ELR (cell line): ENCODE data around the gene NPRL2.
"Not testable (repeated sequence)": the region's sequence is repeated elsewhere in the genome, so short reads cannot be mapped to it uniquely, and the experiment has no call there.

ENCODE experiments used
- DNase-seq: peaks from one replicate; pipeline ENCODE4 v3.0.0-alpha.2; 2015; ENCODE audit warnings: low read depth

NPRL2 gene

DNA sequence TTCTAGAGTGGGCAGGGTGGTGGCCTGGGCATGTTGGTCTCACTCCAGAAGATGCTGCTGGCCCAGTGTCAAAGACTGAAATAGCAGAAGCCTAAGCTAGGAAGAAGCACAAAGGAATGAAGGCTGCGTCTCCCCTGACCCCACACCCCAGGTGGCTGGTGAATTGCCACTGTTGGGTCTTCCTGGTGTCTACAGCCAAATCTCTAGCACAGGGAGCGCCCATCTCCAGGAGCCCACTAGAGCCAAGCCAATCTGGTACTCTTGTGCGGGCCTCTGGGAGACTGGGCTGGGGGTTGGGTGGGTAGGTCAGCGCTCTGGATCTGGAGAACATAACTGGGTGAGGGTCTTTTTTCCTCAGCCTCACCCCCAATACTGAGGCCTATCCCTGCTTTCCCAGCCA, 23.4 kb downstream of the NPRL2 start:
- no peak for DNase-seq

DNA sequence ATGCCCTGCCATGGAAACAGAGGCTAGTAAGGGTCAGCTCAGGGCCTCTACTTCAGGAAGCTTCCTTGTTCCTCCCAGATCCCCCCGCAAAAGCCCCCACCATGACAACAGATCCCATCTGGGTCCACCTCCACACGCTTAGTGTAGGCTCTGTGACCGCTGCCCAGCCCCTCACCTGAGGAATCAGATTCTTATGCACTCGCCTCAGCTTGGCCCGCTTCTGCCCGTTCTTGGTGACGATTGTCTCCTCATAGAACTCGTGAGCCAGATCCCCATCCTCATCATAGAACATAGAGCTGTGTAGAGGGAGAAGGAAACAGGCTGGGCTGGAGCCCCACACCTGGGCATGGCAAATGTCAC, 24.4 kb downstream of the NPRL2 start:
- no peak for DNase-seq

DNA sequence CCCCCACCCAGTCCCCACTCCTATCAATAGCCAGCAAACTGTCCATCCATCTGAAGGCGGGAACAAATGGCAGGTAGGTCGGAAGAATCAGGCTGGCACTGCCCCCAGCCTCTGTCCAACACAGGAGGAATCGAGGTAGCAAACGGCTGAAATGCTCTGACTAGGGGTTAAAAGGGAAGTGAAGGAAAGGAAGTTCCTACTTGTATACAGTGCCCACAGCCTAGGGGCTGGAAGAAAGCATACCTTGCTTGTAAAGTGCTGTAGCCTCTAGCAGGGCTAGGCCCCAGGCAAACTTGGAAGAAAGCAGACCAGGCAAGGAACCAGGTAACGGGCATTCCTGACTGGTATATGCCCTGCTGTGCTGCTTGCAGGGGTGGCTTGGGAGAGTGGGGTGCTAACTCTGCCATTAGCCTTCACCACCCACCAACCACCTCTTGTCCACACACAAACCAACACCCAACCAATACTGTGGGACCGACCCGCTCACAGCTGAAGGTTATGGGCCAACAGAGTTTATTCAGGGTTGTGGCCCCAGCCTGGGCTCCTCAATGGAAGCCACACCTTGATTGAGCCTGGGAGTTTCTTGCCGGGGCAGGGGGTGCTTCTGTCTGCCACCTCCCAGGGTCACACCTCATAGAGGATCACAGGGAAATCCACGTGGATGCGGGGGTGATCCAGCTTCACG, 24.9 kb downstream of the NPRL2 start:
- no peak for DNase-seq

DNA sequence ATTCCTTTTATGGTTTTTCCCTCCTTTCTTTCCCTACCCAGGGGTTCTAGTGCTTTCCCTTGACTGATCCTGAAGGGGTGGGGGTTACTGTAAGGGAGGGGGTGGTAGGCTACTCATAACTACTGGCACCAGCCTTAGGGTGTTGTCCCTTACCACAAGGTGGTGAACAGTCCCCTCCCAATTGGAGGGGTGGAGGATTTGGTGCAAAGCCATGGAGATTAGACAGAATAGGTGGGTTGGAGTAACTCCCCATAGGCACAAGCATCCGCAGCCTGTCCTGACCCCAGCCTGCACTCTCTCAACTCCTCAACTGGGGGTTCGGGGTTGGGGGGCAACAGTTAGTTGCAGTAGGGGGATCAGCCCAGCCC, 25.5 kb downstream of the NPRL2 start:
- DNase-seq: no peak

DNA sequence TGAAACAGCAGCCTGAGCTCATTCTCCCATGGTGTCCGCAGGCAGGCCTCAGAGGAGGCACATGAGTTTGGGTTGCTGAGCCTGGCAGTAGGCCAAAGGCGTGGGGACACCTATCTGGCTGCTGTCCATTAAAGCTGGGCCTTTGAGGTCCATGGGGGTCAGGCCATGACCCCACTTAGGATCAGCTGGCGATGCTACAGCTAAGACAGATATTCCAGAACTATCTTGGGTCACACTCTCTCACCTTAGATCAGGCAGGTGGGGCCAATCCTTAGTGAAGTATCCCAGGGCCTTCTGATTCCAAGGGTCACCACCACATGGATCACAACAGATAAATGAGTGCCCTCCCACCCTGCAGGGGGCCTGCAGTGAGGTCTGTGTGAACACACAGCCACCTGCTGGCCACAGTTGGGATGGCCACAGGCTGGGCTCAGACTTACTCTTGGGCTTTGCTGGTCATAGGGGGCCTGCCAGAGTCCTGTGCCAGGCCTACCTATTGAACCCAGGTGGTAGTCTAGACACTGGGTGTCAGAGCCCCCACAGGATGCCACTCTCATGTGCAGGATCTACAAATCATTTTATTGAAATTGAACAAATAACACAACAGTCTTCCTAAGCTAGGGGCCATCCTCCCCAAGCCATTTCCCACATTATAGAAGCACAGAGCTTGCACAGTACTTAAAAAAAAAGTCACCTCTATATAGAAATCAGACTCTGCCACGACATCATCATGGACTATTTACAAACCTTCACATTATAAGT, 26.0 kb downstream of the NPRL2 start:
- peak; percentile 76 for DNase-seq

DNA sequence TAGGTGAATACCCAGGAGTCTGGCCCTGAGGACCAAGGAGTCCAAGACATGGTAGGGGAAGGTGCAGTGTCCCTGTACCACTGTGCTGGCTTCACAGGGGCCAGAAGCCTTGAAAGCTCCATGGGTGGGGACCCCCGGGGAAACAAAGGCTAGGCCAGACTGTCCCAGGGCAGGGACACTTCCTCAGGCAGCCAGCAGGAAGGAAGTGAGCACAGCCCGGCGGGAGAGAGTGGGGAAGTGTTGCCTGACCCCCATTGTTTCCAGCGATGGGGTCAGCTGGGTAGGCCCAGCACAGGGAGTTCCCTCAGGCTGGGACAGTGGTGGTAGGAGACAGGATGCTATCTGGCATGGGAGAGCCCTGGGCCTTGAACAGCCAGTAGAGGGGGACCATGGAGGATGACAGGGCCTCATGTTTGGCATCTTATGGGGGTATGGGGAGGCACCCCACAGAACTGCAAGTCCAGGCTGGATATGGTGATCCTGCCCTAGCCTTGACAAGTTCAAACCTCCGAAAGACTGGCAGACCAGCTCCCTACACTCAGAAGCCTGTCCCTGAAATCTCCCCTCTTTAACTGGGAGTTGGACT, 26.9 kb downstream of the NPRL2 start:
- no peak for DNase-seq

DNA sequence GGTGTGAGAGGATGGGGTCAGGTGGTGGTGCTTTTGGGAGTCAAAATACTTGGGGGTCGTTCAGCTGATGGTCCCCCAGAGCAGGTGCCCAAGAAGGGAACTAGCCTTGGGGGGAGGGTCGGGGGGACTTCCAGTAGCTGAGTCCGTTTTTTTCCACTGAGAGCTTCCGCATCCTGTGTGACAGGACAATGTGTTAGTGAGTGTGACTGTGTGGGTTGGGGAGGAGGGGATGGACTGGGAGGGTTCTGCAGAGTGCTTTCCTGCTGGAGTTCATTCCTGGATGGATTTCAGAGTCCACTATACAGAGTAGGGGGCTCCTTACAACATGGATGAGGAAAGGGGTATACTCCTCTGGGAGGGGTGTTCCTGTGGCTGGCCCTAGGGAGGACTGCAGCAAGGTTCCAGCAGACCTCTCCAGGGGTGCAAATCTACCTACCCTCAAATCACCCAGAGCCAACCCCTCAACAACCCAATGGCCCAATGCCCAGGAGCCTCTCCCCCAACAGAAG, 27.4 kb downstream of the NPRL2 start:
- DNase-seq: no peak

DNA sequence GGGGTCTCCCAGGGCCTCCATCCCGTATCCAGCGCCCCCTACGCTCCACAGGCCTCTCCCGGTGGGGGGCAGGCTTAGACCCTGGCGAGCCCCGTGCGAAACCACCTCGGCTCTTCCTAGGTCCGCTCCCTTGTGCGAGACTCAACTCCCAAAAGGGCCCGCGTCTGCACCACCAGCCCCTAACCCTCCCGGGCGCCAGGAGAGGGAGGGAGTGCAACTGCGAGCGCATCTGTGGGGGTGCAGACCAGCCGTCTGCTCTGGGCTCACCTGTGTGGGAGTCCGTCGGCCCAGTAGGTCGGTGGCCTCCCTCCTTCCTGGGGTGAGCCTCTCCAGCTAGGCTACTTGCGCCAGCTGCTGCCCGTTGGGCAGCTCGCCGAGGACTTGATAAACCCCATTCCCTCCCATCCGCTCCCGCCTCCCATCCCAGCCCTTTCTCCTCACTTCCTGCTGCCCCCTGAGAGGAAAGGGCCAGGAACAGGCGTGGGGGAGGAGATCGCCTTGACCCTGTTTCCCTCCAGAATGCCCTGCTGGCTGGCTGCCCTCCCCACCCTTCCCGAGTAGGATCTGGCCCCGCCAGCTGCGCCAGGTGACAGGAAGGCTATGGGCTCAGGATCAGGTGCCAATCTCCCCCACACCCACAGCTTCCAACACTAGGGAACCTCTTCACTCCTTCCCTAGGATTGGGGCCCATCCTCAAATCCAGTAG, 28.0 kb downstream of the NPRL2 start, which contains the start of gene HYAL2:
TSS of gene HYAL2 (minus strand) at position 360 of the 706 bp plus-strand sequence. CDS start 2,256 bp downstream, outside the sequence.
- no peak for DNase-seq

DNA sequence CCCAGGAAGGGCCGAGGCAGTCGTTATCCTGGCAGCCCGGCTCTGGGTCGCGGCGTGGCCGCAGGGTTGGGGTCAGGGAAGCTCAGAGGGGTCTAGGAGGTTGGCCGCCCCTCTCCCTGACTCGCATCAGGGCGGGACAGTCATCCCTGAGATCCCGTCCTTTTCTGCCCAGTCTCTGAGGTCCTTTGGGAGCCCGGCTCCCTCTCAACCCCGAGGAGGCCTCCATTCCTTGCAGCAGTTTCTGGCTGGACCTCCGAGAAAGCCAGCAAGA, 28.5 kb downstream of the NPRL2 start:
- DNase-seq: no peak

DNA sequence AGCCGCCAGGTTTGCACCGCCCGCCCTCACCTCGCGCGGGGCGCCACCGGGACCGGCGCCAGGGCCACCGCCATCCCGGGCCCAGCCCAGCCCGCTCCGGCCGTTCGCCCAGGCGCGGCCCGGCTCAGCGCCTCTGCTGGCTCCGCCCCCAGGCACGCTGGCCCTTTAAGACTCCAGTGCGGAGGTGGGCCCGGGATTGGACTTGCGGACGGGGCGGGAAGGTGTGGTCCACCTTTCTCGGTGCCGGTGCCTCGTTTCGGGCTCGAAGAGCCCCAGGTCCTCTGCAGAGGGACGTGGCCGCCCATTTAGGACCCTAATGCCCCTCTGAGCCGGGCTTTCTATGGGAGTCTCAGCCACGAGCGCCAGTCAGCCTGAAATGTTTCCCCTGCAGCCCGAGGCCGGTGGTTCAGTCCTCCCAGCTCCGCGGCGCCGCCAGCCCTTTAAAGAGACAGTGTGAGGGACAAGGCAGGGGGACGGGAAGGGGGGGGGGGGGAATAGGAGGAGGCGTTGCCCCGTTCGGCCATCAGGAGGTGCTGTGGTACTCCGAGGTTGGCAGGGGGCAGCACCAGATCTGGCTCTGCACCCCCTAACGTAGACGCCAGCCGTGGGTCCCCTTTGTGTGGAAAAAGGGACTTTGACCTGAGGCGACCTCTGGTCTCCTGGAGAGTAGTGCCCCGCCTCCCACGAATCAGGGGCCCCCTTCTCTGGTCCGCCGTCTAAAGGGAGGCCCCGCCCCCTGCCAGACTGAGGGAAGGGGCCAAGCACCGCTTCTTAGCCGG, 29.1 kb downstream of the NPRL2 start:
- DNase-seq: peak; percentile 90

DNA sequence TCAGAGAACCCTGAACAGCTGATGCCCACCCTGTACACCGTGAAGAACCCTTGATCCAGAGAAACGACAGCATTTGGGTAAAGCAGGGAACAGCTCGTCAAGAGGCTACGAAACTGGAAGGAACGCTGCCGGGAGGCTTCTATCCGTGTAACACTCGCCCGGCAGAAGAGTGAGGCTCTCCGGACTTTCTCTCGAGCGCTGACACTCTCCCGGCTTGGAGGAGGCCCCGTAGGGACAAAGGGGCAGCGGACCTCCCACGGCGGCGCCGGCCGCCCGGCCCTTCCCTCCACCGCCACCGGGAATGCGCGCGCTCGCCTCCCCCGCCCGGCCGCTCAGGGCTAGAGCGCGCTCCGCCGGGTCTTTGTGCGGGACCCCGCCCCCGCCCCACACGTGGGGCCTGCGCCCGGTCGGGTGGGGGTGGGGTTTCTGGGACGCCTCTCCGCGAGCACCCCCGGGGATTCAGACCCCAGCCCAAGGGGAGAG, 29.7 kb downstream of the NPRL2 start:
- peak; percentile 70 for DNase-seq

DNA sequence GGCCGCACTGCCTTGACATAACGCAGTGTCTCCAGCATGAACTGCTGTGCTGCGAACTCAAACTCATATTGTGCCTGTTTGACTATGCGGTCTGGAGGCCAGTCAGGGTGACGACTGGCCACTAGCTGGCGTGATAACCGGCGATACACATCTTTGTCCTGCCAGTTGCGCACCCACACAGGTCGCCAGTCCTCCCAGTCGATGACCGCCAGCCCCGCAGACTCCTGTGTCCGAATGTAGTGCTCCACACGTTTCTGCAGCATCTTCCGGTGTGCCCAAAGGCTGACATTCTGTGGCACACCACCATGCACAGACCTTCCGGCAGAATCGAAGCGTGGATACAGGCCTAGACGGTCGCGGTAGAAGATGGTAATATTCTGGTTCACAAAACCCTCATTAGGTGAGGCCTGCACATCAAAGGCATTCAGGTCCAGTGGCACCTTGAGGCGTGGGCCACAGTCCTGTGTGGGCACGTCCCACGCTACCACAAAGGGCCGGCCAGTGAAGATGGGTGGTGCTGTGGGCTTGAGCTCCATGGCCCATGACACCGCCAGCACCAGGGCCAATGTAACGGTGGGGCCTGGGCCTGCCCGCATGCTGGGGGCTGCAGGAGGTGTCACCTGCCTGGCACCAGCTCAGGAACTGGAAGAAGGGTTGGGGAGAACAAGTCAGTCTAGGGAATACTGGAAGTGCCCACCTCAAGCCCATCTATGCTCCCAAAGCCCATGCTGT, 30.5 kb downstream of the NPRL2 start:
- no peak for DNase-seq

DNA sequence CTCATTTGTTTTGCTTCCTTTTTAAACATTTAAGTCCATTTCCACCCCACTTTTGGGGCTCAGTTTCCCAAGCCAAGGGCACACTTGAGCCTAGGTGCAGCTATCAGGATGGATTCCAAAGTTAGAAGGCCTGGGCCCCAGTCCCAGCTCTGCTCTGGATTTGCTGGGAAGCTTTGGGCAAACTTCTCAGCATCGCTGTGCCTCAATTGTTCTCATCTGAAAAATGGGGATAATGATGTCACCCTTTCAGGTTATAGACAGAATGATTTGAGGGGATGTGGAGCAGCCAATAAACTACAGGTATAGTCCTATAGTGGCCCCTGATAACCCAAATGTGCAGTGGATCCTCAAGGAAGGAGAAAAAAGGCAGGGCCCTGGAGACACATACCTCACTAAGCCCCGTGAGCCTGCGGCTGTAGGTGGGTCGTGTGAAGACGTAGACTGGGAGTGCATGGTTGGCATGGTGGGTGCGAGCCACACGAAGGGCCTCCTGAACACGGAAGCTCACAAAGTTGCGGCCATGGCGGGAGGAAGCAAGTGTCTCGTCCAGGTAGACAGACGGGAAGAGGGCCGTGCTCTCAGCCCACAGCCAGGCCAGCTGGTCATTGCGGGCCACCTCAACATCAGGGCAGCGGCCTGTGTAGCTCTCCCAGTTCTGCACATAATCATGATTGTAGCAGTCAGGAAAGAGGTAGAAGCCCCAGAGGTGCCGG, 31.2 kb downstream of the NPRL2 start:
- no peak for DNase-seq

DNA sequence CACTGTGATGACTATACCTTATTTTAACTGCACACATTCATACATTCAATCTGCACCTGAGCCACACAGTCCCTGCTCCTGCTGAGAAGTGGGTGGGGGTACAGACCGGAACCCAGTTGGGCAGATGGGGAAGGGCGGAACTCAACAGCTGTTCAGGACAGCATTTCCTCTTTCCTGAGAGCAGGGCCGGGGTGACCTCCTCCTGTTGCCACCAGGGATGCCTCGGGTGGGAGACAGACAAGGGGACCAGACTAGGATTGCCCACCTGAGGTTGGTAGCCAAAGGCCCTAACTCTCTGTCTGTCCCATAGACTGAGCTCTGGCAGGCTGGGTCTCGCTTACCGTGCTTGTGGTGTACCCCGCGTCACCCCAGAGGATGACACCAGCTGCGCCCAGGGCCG, 32.0 kb downstream of the NPRL2 start:
- no peak for DNase-seq

DNA sequence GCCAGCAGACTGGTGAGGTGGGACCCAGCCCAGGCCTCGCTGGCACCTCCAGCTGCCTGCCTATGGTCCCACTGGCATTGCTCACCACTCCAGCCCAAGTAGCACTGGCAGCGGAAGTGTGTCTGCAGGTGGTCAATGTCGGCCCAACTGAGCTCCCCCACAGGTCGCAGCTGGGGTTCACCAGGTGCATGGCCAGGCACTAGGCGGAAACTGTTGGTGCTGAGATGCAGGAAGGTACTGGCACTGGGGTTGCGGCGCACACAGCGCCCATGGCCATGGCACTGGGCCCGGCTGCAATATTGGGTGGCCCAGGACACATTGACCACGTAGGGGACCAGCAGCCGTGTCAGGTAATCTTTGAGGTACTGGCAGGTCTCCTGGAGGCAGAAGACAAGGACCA, 32.4 kb downstream of the NPRL2 start:
- no peak for DNase-seq

DNA sequence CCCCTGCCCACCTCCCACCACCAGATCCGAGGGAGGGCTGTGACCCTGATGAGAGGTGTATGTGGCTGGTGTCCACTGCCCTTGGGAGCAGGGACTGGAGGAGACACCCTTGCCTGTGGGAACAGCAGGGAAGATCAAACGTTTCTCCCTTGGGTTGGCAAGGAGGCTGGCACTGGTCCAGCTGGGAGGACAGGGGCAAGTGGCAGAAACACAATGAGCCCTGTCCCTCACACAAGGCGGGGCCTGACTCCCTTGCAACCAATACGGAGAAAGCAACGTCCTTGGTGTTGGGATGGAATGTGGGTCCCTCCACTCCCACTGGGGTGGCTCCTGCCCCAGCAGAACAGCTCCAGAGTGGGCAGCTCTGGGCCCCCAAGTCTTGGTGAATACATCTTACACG, 33.3 kb downstream of the NPRL2 start:
- no peak for DNase-seq

DNA sequence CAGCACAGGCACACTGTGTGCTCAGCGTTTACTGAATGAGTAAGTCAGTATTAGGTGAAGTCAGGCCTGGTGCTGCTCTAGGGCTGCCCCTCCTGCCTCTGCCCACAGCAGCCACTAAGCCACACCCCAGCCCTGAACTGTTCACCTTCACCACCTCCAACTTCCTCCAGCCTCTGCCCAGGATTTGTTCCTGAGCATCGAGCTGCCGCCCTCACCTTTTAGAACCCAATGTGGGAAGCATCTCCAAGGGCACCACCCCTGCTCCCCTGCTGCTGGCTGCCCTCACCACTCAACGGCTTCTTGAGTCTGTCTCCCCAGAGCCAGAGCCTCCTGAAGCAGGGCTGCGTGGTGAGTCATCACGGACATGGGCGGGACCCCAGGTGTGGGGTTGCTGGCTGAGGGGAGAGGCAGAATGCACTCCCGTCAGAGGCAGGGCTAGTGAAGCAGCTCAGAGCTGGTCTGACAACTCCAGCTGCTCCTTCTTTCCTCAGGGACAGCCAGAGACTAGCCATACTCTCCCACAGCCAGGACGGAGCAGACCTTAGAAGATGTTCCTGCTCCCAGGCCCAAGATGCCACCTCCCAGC, 33.8 kb downstream of the NPRL2 start:
- peak; percentile 60 for DNase-seq

DNA sequence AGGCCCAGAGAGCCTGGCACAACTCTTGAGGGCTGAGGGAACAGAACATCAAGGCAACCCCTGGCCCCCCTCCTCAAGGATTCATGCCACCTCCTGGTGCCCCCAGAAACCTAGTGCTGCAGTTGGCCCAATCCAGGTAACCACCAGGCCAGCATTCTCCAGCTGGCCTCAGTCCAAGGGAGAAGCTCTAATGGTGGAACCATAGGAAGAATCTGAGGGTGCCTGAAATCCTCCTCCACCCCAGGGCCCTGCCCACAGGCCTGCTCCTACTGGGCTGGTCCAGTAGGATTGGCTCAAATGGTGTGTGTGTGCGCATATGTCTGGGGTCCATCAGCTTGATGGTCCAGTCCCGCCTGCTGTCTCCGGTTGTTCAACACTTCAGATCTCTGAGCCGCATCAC, 35.8 kb downstream of the NPRL2 start:
- no peak for DNase-seq

DNA sequence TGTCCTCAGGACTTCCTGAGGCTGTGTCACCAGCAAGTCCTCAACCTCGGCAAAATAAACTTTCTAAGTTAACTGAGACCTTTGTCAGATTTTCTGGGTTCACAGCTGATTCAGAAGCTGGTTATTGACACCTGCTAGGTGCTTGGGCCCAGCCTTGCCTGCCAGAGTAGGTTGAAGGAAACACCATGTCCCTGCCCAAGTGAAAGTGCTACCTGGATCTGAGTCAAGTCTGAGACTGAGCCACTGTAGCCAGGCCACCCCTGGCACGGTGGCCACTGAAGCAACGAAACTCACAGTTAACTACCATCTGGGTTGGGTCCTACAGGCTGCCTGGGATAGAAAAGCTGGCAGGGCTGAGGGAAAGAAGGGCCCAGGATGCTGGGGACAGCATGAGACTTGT, 36.2 kb downstream of the NPRL2 start:
- DNase-seq: no peak

DNA sequence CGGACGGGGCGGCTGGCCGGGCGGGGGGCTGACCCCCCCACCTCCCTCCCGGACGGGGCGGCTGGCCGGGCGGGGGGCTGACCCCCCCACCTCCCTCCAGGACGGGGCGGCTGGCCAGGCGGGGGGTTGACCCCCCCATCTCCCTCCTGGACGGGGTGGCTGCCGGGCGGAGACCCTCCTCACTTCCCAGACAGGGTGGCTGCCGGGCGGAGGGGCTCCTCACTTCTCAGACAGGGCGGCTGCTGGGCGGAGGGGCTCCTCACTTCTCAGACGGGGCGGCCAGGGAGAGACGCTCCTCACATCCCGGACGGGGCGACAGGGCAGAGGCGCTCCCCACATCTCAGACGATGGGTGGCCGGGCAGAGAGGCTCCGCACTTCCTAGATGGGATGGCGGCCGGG, 38.5 kb downstream of the NPRL2 start:
- DNase-seq: not testable (repeated sequence)
